HepG2 (cell line): ENCODE measurements around the gene MBTD1. TPM values are rescaled to one million over a fixed set of nuclear protein-coding genes. Genes with fewer than 3 reads are reported as not detected.

Experiments used
- GMEB1 ChIP-seq: sonication (generic); formaldehyde crosslinking; IDR thresholded peaks from 2 replicates; pipeline ENCODE4 v1.5.1; 2020; ENCODE audit warnings: missing genetic modification reagents, mild to moderate bottlenecking, borderline replicate concordance
- ISL2 ChIP-seq: sonication (generic); formaldehyde crosslinking; IDR thresholded peaks from 2 replicates; pipeline ENCODE4 v1.5.0; 2020; ENCODE audit warnings: missing genetic modification reagents
- MEIS2 ChIP-seq: sonication (generic); formaldehyde crosslinking; IDR thresholded peaks from 2 replicates; pipeline ENCODE4 v1.9.0; 2021; ENCODE audit warnings: mild to moderate bottlenecking, missing genetic modification reagents
- MLLT10 ChIP-seq: sonication (generic); formaldehyde crosslinking; IDR thresholded peaks from 2 replicates; pipeline ENCODE4 v1.4.0; 2020; ENCODE audit warnings: missing genetic modification reagents
- MTERF4 ChIP-seq: sonication (generic); formaldehyde crosslinking; IDR thresholded peaks from 2 replicates; pipeline ENCODE4 v1.8.0; 2023; ENCODE audit warnings: mild to moderate bottlenecking, missing genetic modification reagents
- NFKB2 ChIP-seq: sonication (generic); formaldehyde crosslinking; IDR thresholded peaks from 2 replicates; pipeline ENCODE4 v1.4.0; 2020; ENCODE audit warnings: missing genetic modification reagents, borderline replicate concordance
- PHF20 ChIP-seq: sonication (generic); formaldehyde crosslinking; IDR thresholded peaks from 2 replicates; pipeline ENCODE4 v1.5.0; 2020; ENCODE audit warnings: mild to moderate bottlenecking, missing genetic modification reagents
- PRDM4 ChIP-seq: sonication (generic); formaldehyde crosslinking; IDR thresholded peaks from 2 replicates; pipeline ENCODE4 v1.9.0; 2021; ENCODE audit warnings: missing genetic modification reagents, borderline replicate concordance
- SNAPC2 ChIP-seq: sonication (generic); formaldehyde crosslinking; IDR thresholded peaks from 2 replicates; pipeline ENCODE4 v1.8.1; 2022; ENCODE audit warnings: mild to moderate bottlenecking, missing genetic modification reagents
- SSRP1 ChIP-seq: IDR thresholded peaks from 2 replicates; pipeline ENCODE4 v1.6.1; 2016; ENCODE audit warnings: control low read depth
- ZBTB4 ChIP-seq: sonication (generic); formaldehyde crosslinking; IDR thresholded peaks from 2 replicates; pipeline ENCODE4 v1.4.0; 2020; ENCODE audit warnings: missing genetic modification reagents, mild to moderate bottlenecking, borderline replicate concordance
- ZNF496 ChIP-seq: sonication (generic); formaldehyde crosslinking; IDR thresholded peaks from 2 replicates; pipeline ENCODE4 v1.8.1; 2023; ENCODE audit warnings: mild to moderate bottlenecking, moderate library complexity, missing genetic modification reagents; ENCODE audit not compliant: insufficient replicate concordance
- ZNF577 ChIP-seq: sonication (generic); formaldehyde crosslinking; IDR thresholded peaks from 2 replicates; pipeline ENCODE4 v1.4.0; 2020; ENCODE audit warnings: mild to moderate bottlenecking, low read depth, missing genetic modification reagents, borderline replicate concordance
- ZNF619 ChIP-seq: sonication (generic); formaldehyde crosslinking; IDR thresholded peaks from 2 replicates; pipeline ENCODE4 v1.4.0; 2020; ENCODE audit warnings: mild to moderate bottlenecking, missing genetic modification reagents
- ZNF883 ChIP-seq: sonication (generic); formaldehyde crosslinking; IDR thresholded peaks from 2 replicates; pipeline ENCODE4 v1.5.1; 2020; ENCODE audit warnings: mild to moderate bottlenecking, missing genetic modification reagents; ENCODE audit errors: not compliant biosample characterization
- ZSCAN21 ChIP-seq: sonication (generic); formaldehyde crosslinking; IDR thresholded peaks from 2 replicates; pipeline ENCODE4 v1.8.0; 2022; ENCODE audit warnings: mild to moderate bottlenecking, missing genetic modification reagents, moderate library complexity, borderline replicate concordance
- ZSCAN30 ChIP-seq: sonication (generic); formaldehyde crosslinking; IDR thresholded peaks from 2 replicates; pipeline ENCODE4 v1.5.0; 2020; ENCODE audit warnings: mild to moderate bottlenecking, missing genetic modification reagents
- ZZZ3 ChIP-seq: sonication (generic); formaldehyde crosslinking; IDR thresholded peaks from 2 replicates; pipeline ENCODE4 v1.4.0; 2020; ENCODE audit warnings: missing genetic modification reagents, mild to moderate bottlenecking, borderline replicate concordance
- polyA plus RNA-seq, 8 experiments: library from polyadenylated mRNA; depleted of rRNA in 3 of 8; stranded (reverse) in 7 of 8; unstranded in 1 of 8; fragments of >200 nt; fragmentation: Illumina TruSeq in 4 of 8; extraction: Trizol in 4 of 8; gene quantifications; 2 replicates each; pipeline versions ENCODE4 v1.2.1 to v1.2.3, GENCODE V29; 2011 to 2016; ENCODE audit warnings: low read depth in 4 of 8, missing spikeins in 1 of 8, mixed read lengths in 1 of 8; ENCODE audit not compliant: insufficient read depth in 1 of 8
- total RNA-seq, 5 experiments: library from RNA; depleted of rRNA; stranded (reverse); fragments of >200 nt; fragmentation: Illumina TruSeq; extraction: Trizol; gene quantifications; 2 replicates each; pipeline ENCODE4 v1.2.3, GENCODE V29; 2016; ENCODE audit warnings: low read depth in 1 of 5

The MBTD1 gene
- total and polyA plus RNA-seq, 2 of the 13 experiments (the other 11 are each of a cell fraction or from before 2014, with no cell fraction given): 20.9 TPM

- TF ChIP-seq ZBTB4 (no peak), MLLT10 (CRISPR knock-in tag) (no peak), SSRP1 (CRISPR knock-in tag) (no peak), ZNF619 (CRISPR knock-in tag) (no peak), PHF20 (peak; percentile 42), ZSCAN21 (CRISPR knock-in tag) (peak; percentile 62; the same call in 1 of the 2 replicates), ZNF883 (CRISPR knock-in tag) (no peak), ZNF577 (CRISPR knock-in tag) (no peak), ISL2 (CRISPR knock-in tag) (peak; percentile 18; the same call in 1 of the 2 replicates), ZSCAN30 (CRISPR knock-in tag) (no peak), GMEB1 (CRISPR knock-in tag) (peak; percentile 51), SNAPC2 (CRISPR knock-in tag) (no peak), MTERF4 (CRISPR knock-in tag) (no peak; the same call in 1 of the 2 replicates), PRDM4 (no peak), MEIS2 (CRISPR knock-in tag) (peak; percentile 67; the same call in 1 of the 2 replicates), ZZZ3 (CRISPR knock-in tag) (no peak), NFKB2 (CRISPR knock-in tag) (peak; percentile 84; the same call in 1 of the 2 replicates), ZNF496 (CRISPR knock-in tag) (no peak)
Observed at GRCh38 chr17:51166198-51166986, 93.5 kb downstream of the MBTD1 start, which contains the start of gene NME2 (continued).
